Body of pancreas (tissue), 4 donors: ENCODE results near the gene TXLNB.

ENCODE experiments used
- POLR2A ChIP-seq, 3 donors: fragments of 450-650 bp; IDR thresholded peaks; one replicate each; pipeline ENCODE4 v1.6.1; 2016; ENCODE audit warnings: antibody characterized with exemption in 3 of 3, mild to moderate bottlenecking in 2 of 3
- TF ChIP-seq, protein P1 (sequence below), 7 experiments: fragments of 450-650 bp in 4 of 7; fragments of 200-600 bp in 3 of 7; sonication (generic) in 3 of 7; IDR thresholded peaks; one replicate each; pipeline ENCODE4 v1.5.1; 2016 to 2019; ENCODE audit warnings: antibody characterized with exemption in 7 of 7

DNA sequence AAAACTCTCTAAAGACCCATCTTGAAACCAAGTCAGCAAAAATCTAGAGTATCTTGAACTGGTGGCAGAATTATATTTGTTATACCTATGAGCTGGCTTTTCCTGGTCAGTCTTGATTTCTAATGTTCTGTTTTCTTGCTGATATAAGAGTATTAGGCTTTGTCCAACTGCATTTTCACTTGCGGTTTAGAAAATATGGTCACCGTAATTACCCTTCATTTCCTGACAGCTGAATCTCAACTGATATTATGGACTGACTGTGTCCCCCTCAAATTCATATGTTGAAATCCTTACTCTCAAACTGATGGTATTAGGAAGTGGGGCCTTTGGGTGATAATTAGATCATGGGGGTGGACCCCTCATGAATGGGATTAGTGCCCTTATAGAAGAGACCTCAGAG is 72.1 kb downstream of the TXLNB start:
- TF ChIP-seq POLR2A (IDR thresholded peaks at IDR 0.05) = no peak
- TF ChIP-seq, protein P1, sequence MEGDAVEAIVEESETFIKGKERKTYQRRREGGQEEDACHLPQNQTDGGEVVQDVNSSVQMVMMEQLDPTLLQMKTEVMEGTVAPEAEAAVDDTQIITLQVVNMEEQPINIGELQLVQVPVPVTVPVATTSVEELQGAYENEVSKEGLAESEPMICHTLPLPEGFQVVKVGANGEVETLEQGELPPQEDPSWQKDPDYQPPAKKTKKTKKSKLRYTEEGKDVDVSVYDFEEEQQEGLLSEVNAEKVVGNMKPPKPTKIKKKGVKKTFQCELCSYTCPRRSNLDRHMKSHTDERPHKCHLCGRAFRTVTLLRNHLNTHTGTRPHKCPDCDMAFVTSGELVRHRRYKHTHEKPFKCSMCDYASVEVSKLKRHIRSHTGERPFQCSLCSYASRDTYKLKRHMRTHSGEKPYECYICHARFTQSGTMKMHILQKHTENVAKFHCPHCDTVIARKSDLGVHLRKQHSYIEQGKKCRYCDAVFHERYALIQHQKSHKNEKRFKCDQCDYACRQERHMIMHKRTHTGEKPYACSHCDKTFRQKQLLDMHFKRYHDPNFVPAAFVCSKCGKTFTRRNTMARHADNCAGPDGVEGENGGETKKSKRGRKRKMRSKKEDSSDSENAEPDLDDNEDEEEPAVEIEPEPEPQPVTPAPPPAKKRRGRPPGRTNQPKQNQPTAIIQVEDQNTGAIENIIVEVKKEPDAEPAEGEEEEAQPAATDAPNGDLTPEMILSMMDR (IDR thresholded peaks at IDR 0.05) = no peak
